CD4-positive, alpha-beta memory T cell (primary cell): ENCODE data around the gene PCNX3. TPM values are rescaled to one million over a fixed set of nuclear protein-coding genes. Genes with fewer than 3 reads are reported as not detected.

Experiments
- CTCF ChIA-PET: fragments of 350-600 bp; sonication (Branson Sonifier 250); formaldehyde crosslinking; loops from one replicate; lab custom pipeline; 2021; ENCODE audit warnings: inconsistent platforms; ENCODE audit not compliant: partially characterized antibody; lab: Charles Lee
- POLR2A ChIA-PET: fragments of 350-600 bp; sonication (Branson Sonifier 250); formaldehyde crosslinking; loops from one replicate; lab custom pipeline; 2021; ENCODE audit not compliant: partially characterized antibody; lab: Charles Lee
- DNase-seq, 5 donors: peaks; one replicate each; pipeline versions ENCODE4 v3.0.0 to v3.0.0-alpha.2; 2020 to 2022; ENCODE audit warnings: mixed read lengths in 1 of 5
- H3K27ac ChIP-seq: one replicate; pipeline ENCODE4 v1.7.0; 2013; ENCODE audit warnings: low read depth, low read length
- H3K27me3 ChIP-seq: 2 replicates; pipeline ENCODE4 v1.7.0; 2013; ENCODE audit warnings: mild to moderate bottlenecking, low read length, moderate library complexity; ENCODE audit not compliant: insufficient read depth
- H3K36me3 ChIP-seq: 2 replicates; pipeline ENCODE4 v1.7.0; 2013; ENCODE audit warnings: mild to moderate bottlenecking, low read length, moderate library complexity; ENCODE audit not compliant: insufficient read depth
- H3K4me1 ChIP-seq: 2 replicates; pipeline ENCODE4 v1.7.0; 2013; ENCODE audit warnings: mild to moderate bottlenecking, low read length, moderate library complexity; ENCODE audit not compliant: insufficient read depth
- H3K4me3 ChIP-seq, 2 donors: one replicate each; pipeline ENCODE4 v1.7.0; 2013; ENCODE audit warnings: low read length in 2 of 2, mild to moderate bottlenecking in 1 of 2
- H3K9me3 ChIP-seq, 2 donors: one replicate each; pipeline ENCODE4 v1.7.0; 2013; ENCODE audit warnings: low read length in 2 of 2, control low read depth in 1 of 2; ENCODE audit not compliant: control insufficient read depth in 1 of 2
- H3K27ac Mint-ChIP-seq, 7 donors: one replicate each; pipeline ENCODE4 v1.8.0; 2020 to 2021; ENCODE audit warnings: mixed read lengths in 7 of 7, mild to moderate bottlenecking in 6 of 7, inconsistent platforms in 3 of 7, moderate library complexity in 3 of 7
- H3K27me3 Mint-ChIP-seq, 2 donors: one replicate each; pipeline ENCODE4 v1.8.0; 2020 to 2021; ENCODE audit warnings: mixed read lengths in 2 of 2
- H3K36me3 Mint-ChIP-seq, 2 donors: one replicate each; pipeline ENCODE4 v1.8.0; 2020 to 2021; ENCODE audit warnings: mixed read lengths in 2 of 2, inconsistent platforms in 1 of 2, mild to moderate bottlenecking in 1 of 2
- H3K4me1 Mint-ChIP-seq, 4 donors: one replicate each; pipeline ENCODE4 v1.8.0; 2020 to 2021; ENCODE audit warnings: mixed read lengths in 4 of 4, mild to moderate bottlenecking in 1 of 4
- H3K4me3 Mint-ChIP-seq, 8 donors: one replicate each; pipeline ENCODE4 v1.8.0; 2020 to 2021; ENCODE audit warnings: mixed read lengths in 8 of 8, mild to moderate bottlenecking in 7 of 8, moderate library complexity in 6 of 8, inconsistent platforms in 3 of 8
- H3K9me3 Mint-ChIP-seq, 8 donors: one replicate each; pipeline ENCODE4 v1.8.0; 2020 to 2021; ENCODE audit warnings: mixed read lengths in 8 of 8, mild to moderate bottlenecking in 5 of 8, inconsistent platforms in 3 of 8, moderate library complexity in 1 of 8
- intact Hi-C: fragments of 100-400 bp; cut with micrococcal nuclease; formaldehyde crosslinking; loops from one replicate; pipeline ENCODE4 v1.15.1; 2023
- polyA plus RNA-seq, 2 donors: library from polyadenylated mRNA; unstranded; fragments of 300-500 nt; fragmentation: Illumina TruSeq; gene quantifications; one replicate each; pipeline ENCODE4 v1.2.3, GENCODE V29; 2021
- total RNA-seq, 2 experiments: library from RNA; stranded (reverse); gene quantifications; one replicate each; pipeline ENCODE4 v1.2.3, GENCODE V29; 2021

Gene PCNX3
- total and polyA plus RNA-seq, 4 experiments from 2014 or later = 0.41 to 66.3 (median 34.8) TPM

GRCh38 chr11:65640483-65641296, 25.1 kb downstream of the PCNX3 start:
- intact Hi-C loops = no loop called here
- Histone ChIP-seq H3K4me3 (peak overlapping the region; percentile 72 to 86), H3K4me1 (peaks cover 72% of the 10 kb centered on the region)

DNA sequence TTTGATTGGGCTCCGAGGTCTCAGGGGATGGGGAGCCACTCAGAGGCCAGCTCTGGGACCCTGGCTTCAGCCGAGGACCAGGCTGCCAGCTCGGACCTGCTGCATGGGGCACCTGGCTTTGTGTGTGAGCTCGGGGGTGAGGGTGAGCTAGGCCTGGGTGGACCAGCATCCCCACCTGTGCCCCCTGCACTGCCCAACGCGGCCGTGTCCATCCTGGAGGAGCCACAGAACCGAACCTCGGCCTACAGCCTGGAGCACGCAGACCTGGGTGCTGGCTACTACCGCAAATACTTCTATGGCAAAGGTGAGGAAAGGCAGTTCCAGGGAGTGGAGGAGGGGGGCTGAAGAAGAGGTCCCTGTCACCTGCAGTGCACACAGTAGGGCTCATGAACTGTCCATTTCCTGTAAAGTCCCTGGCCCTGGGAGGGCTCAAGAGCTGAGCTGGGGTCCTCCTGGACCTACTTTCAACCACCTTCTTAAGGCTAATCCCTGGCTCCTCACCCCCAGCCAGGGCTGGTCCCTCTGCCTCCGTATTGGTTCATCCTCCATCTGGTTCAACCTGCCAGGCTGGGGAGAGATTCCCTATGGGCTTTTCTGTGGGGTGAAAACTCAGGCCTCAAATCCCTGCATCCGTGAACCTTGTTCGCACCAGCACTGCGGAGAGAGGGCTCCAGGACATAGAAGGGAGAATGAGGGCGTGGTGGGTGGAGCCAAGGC, 25.9 kb downstream of the PCNX3 start:
- intact Hi-C loops = no loop called here

More at GRCh38 chr11:65640483-65641296, 25.1 kb downstream of the PCNX3 start:
- H3K36me3 ChIP-seq = peaks cover 44% of the 10 kb centered on the region
- Mint-ChIP-seq H3K4me1 (peaks cover 29 to 70% (median 45%) of the 10 kb centered on the region in 4 donors), H3K4me3 (peak overlapping the region; percentile 90 to 98 (median 96)), H3K27me3 (no peaks in the 10 kb centered on the region), H3K36me3 (peaks cover 23 to 54% of the 10 kb centered on the region in 2 donors), H3K27ac (peak overlapping the region; percentile 97 to 100 (median 99)), H3K9me3 (peaks cover 0 to 2% (median 0%) of the 10 kb centered on the region in 8 donors)
- POLR2A ChIA-PET = interaction anchor here (0.9 to 12.0 kb wide), 18 partner anchors 10 to 278 kb away, joined by 3 to 359 read pairs (median 6); partner anchors contain the start of genes C11orf68, CFL1, DRAP1 and FAM89B
- H3K27me3 ChIP-seq = no peaks in the 10 kb centered on the region
- peak overlapping the region; percentile 94 for H3K27ac ChIP-seq
- peak in 4 of 5 donors; percentile 40 to 68 (median 44) for DNase-seq
- H3K9me3 ChIP-seq = no peaks in the 10 kb centered on the region
- CTCF ChIA-PET = interaction anchor here (1.2 to 1.8 kb wide), 3 partner anchors 10 to 52 kb away, joined by 3 to 5 read pairs (median 4); no protein-coding TSS in a partner anchor

DNA sequence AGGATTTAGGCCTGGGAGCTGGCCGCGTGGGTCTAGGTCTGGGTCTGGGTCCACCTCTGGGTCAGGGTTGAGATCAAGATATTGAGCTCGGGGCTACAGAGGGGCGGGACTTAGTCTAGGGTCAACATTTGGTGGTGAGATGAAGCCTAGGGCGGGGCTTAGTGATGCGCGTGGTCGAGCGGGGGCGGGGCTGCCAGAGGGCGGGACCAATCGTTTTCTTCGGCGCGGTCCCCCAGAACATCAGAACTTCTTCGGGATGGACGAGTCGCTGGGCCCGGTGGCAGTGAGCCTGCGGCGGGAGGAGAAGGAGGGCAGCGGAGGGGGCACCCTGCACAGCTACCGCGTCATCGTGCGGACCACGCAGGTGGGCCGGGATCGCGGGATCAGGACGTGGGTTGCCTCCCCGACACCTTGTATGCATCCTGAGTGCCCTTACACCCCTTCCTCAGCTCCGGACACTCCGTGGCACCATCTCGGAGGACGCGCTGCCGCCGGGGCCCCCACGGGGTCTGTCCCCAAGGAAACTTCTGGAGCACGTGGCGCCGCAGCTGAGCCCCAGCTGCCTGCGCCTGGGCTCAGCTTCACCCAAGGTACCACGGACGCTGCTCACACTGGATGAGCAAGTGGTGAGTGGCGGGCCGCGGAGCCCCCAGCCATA, 26.6 kb downstream of the PCNX3 start:
- intact Hi-C loops = no loop called here
- Histone ChIP-seq H3K4me1 (peaks cover 67% of the 10 kb centered on the region), H3K27me3 (no peaks in the 10 kb centered on the region), H3K27ac (peak overlapping the region; percentile 94), H3K36me3 (peaks cover 40% of the 10 kb centered on the region), H3K4me3 (peak overlapping the region; percentile 15 to 72), H3K9me3 (no peaks in the 10 kb centered on the region)
- Mint-ChIP-seq H3K9me3 (peaks cover 0 to 2% (median 0%) of the 10 kb centered on the region in 8 donors), H3K36me3 (peaks cover 20 to 56% of the 10 kb centered on the region in 2 donors), H3K4me3 (peak overlapping the region; percentile 70 to 82 (median 76)), H3K4me1 (peaks cover 27 to 67% (median 42%) of the 10 kb centered on the region in 4 donors), H3K27me3 (no peaks in the 10 kb centered on the region), H3K27ac (peak overlapping the region; percentile 85 to 97 (median 89))
- ChIA-PET CTCF (interaction anchor here (0.8 to 1.1 kb wide), 2 partner anchors 10 to 27 kb away, joined by 3 to 4 read pairs; no protein-coding TSS in a partner anchor), POLR2A (interaction anchor here (0.7 to 12.0 kb wide), 7 partner anchors 11 to 863 kb away, joined by 3 to 359 read pairs (median 31); partner anchors contain the start of genes CFL1, FAM89B, MAP3K11 and MUS81)
- no peak for DNase-seq

More for the DNA sequence above, 25.9 kb downstream of the PCNX3 start:
- Mint-ChIP-seq H3K27me3 (no peaks in the 10 kb centered on the region), H3K4me1 (peaks cover 29 to 71% (median 45%) of the 10 kb centered on the region in 4 donors), H3K36me3 (peaks cover 23 to 59% of the 10 kb centered on the region in 2 donors), H3K9me3 (peaks cover 0 to 2% (median 0%) of the 10 kb centered on the region in 8 donors), H3K27ac (peak overlapping the region; percentile 85 to 97 (median 90)), H3K4me3 (peak overlapping the region; percentile 70 to 82 (median 76))
- Histone ChIP-seq H3K27ac (peak overlapping the region; percentile 94), H3K4me3 (peak overlapping the region; percentile 47 to 72), H3K4me1 (peaks cover 72% of the 10 kb centered on the region), H3K27me3 (no peaks in the 10 kb centered on the region), H3K36me3 (peaks cover 45% of the 10 kb centered on the region), H3K9me3 (no peaks in the 10 kb centered on the region)
- CTCF ChIA-PET = interaction anchor here (1.2 kb wide), 1 partner anchor 9 kb away, joined by 4 read pairs; no protein-coding TSS in a partner anchor
- POLR2A ChIA-PET = interaction anchor here (0.7 to 12.0 kb wide), 10 partner anchors 13 to 862 kb away, joined by 3 to 359 read pairs (median 18); partner anchors contain the start of genes CFL1, FAM89B, MAP3K11 and MUS81
- DNase-seq = no peak

- Histone ChIP-seq H3K9me3 (no peaks in the 10 kb centered on the region), H3K27me3 (no peaks in the 10 kb centered on the region), H3K27ac (no peak overlapping the region), H3K4me3 (no peak overlapping the region), H3K36me3 (peaks cover 43% of the 10 kb centered on the region), H3K4me1 (peaks cover 53% of the 10 kb centered on the region)
- no peak for DNase-seq
- ChIA-PET CTCF (interaction anchor here (0.7 to 1.7 kb wide), 2 partner anchors 18 to 67 kb away, joined by 3 to 4 read pairs; no protein-coding TSS in a partner anchor), POLR2A (interaction anchor here (8.8 to 12.0 kb wide), 2 partner anchors 10 to 28 kb away, joined by 113 to 359 read pairs; partner anchors contain the start of genes MAP3K11 and PCNX3)
- peaks cover 18 to 51% (median 35%) of the 10 kb centered on the region in 4 donors for H3K4me1 Mint-ChIP-seq
- H3K36me3 Mint-ChIP-seq = peaks cover 23 to 53% of the 10 kb centered on the region in 2 donors
- H3K27me3 Mint-ChIP-seq = no peaks in the 10 kb centered on the region
- peak overlapping the region in 3 of 8 donors; percentile 10 to 40 (median 25) for H3K4me3 Mint-ChIP-seq
- H3K9me3 Mint-ChIP-seq = no peaks in the 10 kb centered on the region
- intact Hi-C loops = no loop called here
- peak overlapping the region; percentile 67 to 89 (median 81) for H3K27ac Mint-ChIP-seq
Measured at GRCh38 chr11:65643971-65644370, 28.4 kb downstream of the PCNX3 start.

DNA sequence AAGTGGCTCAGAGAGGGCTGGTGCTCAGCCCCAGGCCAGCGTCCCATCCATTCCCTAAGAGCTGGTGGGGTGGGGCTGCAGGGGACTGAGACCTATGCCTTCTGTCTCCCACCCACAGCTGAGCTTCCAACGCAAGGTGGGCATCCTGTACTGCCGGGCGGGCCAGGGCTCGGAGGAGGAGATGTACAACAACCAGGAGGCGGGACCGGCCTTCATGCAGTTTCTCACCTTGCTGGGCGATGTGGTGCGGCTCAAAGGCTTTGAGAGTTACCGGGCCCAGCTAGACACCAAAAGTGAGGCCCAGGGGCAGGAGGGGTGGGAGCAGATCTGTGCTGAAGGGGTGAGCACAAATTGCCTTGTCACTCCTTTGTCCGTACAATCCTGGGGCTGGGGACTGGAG, 29.3 kb downstream of the PCNX3 start:
- H3K4me3 Mint-ChIP-seq = peak overlapping the region in 1 of 8 donors; percentile 20
- H3K27ac Mint-ChIP-seq = peak overlapping the region in 3 of 7 donors; percentile 59 to 78 (median 70)
- no peaks in the 10 kb centered on the region for H3K27me3 Mint-ChIP-seq
- intact Hi-C loops = no loop called here
- Histone ChIP-seq H3K4me1 (peaks cover 44% of the 10 kb centered on the region), H3K27ac (no peak overlapping the region), H3K27me3 (no peaks in the 10 kb centered on the region), H3K36me3 (peaks cover 52% of the 10 kb centered on the region), H3K4me3 (no peak overlapping the region), H3K9me3 (no peaks in the 10 kb centered on the region)
- no peak for DNase-seq
- ChIA-PET CTCF (interaction anchor here (0.7 to 1.7 kb wide), 2 partner anchors 19 to 67 kb away, joined by 3 to 4 read pairs; no protein-coding TSS in a partner anchor), POLR2A (interaction anchor here (0.6 to 12.0 kb wide), 3 partner anchors 9 to 214 kb away, joined by 3 to 359 read pairs (median 113); partner anchors contain the start of genes MAP3K11 and PCNX3)
- H3K4me1 Mint-ChIP-seq = peaks cover 14 to 42% (median 28%) of the 10 kb centered on the region in 4 donors
- no peaks in the 10 kb centered on the region for H3K9me3 Mint-ChIP-seq
- peaks cover 23 to 53% of the 10 kb centered on the region in 2 donors for H3K36me3 Mint-ChIP-seq

GRCh38 chr11:65645710-65646109, 30.1 kb downstream of the PCNX3 start:
- peak in 1 of 5 donors; percentile 5 for DNase-seq
- H3K4me3 Mint-ChIP-seq = peak overlapping the region in 1 of 8 donors; percentile 35
- peak overlapping the region in 1 of 7 donors; percentile 59 for H3K27ac Mint-ChIP-seq
- no peak overlapping the region for H3K4me3 ChIP-seq
- H3K4me1 Mint-ChIP-seq = peaks cover 12 to 38% (median 24%) of the 10 kb centered on the region in 4 donors
- H3K36me3 Mint-ChIP-seq = peaks cover 23 to 52% of the 10 kb centered on the region in 2 donors
- H3K4me1 ChIP-seq = peaks cover 36% of the 10 kb centered on the region
- H3K27me3 ChIP-seq = no peaks in the 10 kb centered on the region
- no peaks in the 10 kb centered on the region for H3K27me3 Mint-ChIP-seq
- H3K27ac ChIP-seq = no peak overlapping the region
- H3K9me3 ChIP-seq = no peaks in the 10 kb centered on the region
- H3K36me3 ChIP-seq = peaks cover 59% of the 10 kb centered on the region
- POLR2A ChIA-PET = interaction anchor here (1.0 to 12.0 kb wide), 2 partner anchors 8 to 31 kb away, joined by 4 to 359 read pairs; partner anchors contain the start of gene PCNX3
- CTCF ChIA-PET = no interaction called here
- H3K9me3 Mint-ChIP-seq = no peaks in the 10 kb centered on the region
- intact Hi-C loops = no loop called here
